HG03460 (cell line): ENCODE measurements around the gene ZNF541.
"Not testable (repeated sequence)": the region's sequence is repeated elsewhere in the genome, so short reads cannot be mapped to it uniquely, and the experiment has no call there.

Experiments
- ATAC-seq: cut with Tn5 transposase; IDR thresholded peaks from one replicate; pipeline ENCODE4 v1.9.1; 2021; ENCODE audit not compliant: unreplicated experiment

Gene ZNF541

GRCh38 chr19:47601180-47601904 lies 28.4 kb upstream of the ZNF541 start:
- ATAC-seq = no peak

GRCh38 chr19:47600246-47601179 lies 27.6 kb upstream of the ZNF541 start:
- ATAC-seq = peak; percentile 93

- ATAC-seq = not testable (repeated sequence)
Measured at GRCh38 chr19:47599671-47600245, 26.8 kb upstream of the ZNF541 start.

DNA sequence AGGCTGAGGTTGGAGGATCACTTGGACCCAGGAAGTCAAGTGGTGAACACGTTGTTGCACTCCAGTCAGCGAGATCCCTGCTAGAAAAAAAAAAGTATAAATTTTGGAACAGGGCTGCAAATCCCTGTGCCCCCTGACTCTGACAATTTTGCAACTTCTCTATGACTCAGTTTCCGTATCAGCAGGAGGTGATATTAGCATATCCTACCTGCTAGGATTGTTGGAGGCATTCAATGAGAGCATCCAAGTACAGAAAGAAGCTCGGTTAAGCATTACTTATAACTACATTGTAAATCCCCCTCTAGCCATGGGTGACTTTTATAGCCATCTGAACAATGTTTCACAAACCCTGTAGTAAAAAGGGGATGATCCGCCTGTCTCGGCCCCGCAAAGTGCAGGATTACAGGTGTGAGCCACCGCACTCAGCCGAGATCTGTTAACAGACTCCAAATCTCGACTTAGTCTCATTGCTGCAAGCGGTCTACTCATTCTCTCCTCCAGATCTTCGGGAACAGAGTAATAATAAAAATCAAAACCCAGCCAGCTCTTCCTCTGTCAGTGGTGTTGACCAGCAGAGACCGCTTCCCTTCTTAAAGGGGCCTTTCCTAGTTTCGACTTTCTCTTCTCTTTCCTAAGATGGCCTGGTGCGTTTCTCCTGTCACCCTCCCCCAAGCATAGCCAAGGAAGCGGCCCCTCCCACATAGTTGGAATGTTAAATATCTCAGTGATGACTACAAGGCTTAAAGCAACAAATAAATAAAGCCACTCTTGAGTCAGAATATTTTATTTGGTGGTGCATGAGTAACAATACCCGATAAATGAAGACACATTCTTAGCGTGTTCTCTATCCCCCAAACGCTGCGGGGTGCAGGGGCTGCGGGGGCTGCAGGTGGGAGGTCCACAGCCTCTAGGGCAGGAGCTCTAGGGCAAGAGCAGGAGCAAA lies 25.7 kb upstream of the ZNF541 start:
- ATAC-seq = no peak

DNA sequence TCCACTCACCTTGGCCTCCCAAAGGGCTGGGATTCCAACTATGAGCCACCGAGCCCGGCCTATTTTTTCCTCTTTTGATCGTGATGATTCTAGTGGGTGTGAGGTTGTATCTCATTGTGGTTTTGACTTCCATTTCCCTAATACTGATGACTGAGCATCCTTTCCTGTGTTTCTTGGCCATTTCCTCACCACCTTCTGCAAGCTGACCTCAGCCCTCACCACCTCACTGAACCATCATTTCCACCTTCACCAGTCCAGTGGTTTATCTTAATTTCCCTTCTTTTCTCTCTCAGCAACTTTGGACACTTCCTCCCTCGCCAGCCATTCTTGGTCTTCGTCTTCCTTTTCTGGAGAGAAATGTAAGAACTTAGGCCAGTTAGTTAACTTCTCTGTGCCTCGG lies 23.0 kb upstream of the ZNF541 start:
- ATAC-seq = no peak

- ATAC-seq = no peak
Measured at GRCh38 chr19:47593860-47594259, 20.9 kb upstream of the ZNF541 start.

DNA sequence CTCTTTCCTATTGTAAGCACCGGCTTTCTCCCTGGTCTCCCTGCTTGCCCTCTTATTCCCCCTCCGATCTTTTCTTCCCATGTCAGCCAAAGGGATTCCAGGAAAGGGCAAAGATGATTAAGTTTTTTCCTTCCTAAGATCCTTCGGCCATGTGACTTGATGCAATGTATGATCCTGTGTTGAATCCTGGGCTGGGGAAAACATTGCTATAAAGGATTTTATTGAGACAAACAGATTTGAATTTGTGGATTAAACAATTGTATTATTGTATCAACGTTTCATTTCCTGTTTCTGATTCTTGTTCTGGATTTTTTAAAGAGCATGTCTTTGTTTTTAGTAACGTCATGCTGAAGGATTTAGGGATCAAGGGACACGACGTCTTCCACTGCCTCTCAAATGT lies 16.9 kb upstream of the ZNF541 start:
- ATAC-seq = no peak

GRCh38 chr19:47587295-47587694 lies 14.3 kb upstream of the ZNF541 start:
- no peak for ATAC-seq

- not testable (repeated sequence) for ATAC-seq
Measured at GRCh38 chr19:47583161-47583560, 10.2 kb upstream of the ZNF541 start.

- ATAC-seq = no peak
Measured at GRCh38 chr19:47582320-47582909, 9.5 kb upstream of the ZNF541 start.

GRCh38 chr19:47581605-47582319 lies 8.8 kb upstream of the ZNF541 start:
- ATAC-seq = no peak

DNA sequence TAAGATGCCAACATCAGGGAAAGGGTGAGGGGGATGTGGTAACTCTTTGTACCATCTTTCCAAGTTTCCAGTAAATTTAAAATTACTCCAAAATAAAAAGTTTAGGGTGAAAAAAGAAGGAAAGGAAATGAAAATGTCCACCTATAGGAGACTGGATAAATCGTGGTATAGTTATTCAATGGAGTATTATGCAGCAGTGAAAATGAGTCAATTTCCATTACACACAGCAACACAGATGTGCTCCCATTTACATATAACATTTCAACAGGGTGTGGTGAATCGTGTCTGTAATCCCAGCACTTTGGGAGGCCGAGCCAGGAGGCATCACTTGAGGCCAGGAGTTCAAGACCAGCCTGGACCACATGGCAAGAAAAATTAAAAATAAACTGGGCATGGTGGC lies 7.4 kb upstream of the ZNF541 start:
- ATAC-seq = no peak

DNA sequence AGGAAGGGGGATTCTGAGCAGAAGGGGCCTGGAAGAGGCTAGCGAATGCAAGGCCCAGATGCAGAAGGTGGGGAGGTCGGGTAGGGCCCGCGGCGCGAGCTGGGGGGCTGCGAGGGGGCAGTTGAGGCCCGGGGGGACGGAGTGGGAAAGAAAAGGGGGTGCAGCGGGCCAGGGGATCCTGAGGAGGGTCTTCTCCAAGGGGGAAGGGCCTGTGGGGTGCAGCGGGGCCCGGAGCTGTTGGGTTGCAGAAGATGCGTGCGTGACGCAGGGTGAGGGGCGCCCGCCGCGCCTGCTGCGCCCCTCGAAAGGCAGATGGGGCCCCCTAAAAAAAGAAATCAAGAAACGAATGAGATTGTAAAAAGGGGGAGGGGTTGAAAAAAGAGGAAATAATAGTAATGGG lies 313 bp downstream of the ZNF541 start:
- ATAC-seq = no peak

GRCh38 chr19:47569331-47569730 lies 3.6 kb downstream of the ZNF541 start:
- ATAC-seq = no peak

DNA sequence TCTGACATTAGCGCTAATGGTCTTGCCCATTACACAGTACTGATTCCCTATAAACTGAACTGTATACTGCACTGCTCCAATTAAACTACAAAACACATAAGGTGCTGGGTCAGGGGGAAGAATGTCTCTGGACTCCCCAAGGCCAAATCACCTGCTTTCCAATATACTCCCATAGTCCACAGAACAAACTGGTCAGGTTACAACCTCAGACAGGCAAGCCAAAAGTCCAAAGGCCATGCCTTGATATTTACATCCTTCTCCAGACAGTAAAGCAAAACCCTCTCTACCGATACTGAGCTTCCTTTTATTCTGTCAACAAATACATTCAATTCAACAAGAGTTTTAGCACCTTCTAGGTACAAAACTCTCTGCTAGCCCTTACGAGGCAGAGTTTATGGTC lies 8.9 kb downstream of the ZNF541 start:
- ATAC-seq = no peak

DNA sequence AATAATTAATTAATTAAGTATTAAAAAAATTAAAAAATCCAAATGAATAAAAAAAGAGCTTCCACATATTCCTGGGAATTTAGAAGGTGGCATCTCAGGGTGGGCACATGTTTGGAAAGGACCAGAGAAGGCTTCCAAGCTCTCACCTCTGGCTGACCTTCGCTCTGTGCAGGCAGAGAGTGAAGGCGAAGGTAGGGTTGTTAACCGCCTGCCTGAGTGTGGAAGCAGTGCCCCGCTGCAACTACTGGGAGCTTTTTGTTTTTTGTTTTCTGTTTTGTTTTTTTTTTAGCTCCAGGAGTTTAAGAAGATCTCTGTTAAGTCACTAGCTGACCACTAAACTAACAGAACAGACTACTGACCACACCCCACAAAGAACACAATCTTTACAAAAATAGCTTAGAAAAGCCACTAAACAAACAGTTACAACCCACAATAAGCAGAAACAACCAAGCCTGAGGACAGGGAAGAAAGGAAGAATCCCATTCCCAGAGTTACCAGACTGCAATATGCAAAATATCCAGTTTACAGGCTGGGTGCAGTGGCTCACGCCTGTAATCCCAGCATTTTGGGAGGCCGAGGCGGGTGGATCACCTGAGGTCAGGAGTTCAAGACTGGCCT lies 11.4 kb downstream of the ZNF541 start:
- ATAC-seq = no peak

- ATAC-seq = no peak
Measured at GRCh38 chr19:47560999-47561398, 11.9 kb downstream of the ZNF541 start.

DNA sequence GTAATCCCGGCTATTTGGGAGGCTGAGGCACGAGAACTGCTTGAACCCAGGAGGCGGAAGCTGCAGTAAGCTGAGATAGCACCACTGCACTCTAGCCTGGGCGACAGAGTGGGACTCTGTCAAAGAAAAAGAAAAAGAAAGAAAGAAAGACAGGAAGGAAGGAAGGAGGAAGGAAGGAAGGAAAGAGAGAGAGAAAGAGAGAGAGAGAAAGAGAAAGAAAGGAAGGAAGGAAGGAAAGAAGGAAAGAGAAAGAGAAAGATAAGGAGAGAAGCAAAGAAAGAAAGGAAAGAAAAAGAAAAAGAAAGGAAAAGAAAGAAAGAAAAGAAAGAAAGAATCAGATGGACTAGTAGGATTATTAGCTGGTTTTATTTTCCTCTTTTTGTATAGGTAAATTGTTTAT lies 22.8 kb downstream of the ZNF541 start:
- no peak for ATAC-seq

- ATAC-seq = no peak
Measured at GRCh38 chr19:47549261-47549862, 23.6 kb downstream of the ZNF541 start.
